Stimulated activated naive CD4-positive, alpha-beta T cell treated with Interleukin-2 at 50 U/mL for 16 hours (primary cell): ENCODE data around the gene ETF1.
"Not testable (repeated sequence)": the region's sequence is repeated elsewhere in the genome, so short reads cannot be mapped to it uniquely, and the experiment has no call there.

ENCODE experiments used
- DNase-seq: peaks from one replicate; lab custom pipeline; 2025; lab: John Stamatoyannopoulos, UW

ETF1 gene

DNA sequence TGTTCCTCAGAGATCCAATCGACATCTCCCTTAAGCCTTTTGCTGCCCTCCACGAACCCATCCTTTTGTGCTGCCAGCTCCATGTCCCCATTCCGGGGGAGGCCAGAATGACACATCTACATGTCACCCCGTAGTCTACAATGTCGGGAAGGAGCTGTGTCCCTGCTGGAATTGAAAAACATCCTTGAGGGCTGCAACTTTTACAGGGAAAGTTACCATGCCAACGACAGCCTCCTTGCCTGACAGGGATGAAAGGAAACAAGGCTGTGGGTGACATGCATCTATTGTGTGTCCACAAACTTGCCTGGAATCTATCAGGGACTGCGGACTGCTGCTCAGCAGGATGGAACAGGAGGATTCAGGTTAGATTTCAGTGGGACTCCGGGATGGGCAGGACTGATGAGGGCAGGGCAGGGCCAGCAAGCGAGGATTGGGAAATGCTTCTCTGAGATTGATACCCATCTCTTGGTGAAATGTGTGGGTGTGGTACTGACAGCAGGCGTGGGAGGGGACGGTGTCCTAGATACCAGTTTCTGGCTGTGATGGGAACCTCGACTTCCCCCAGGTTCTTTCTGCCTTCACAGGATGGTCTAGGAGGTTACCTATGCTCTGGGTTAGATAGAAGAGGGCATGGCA is 52.3 kb downstream of the ETF1 start:
- no peak for DNase-seq

GRCh38 chr5:138489683-138490061 is 53.4 kb downstream of the ETF1 start:
- DNase-seq: no peak

- no peak for DNase-seq
Observed at GRCh38 chr5:138488481-138488945, 54.5 kb downstream of the ETF1 start.

- DNase-seq: no peak
Observed at GRCh38 chr5:138482638-138483037, 60.4 kb downstream of the ETF1 start.

GRCh38 chr5:138476918-138477317 is 66.1 kb downstream of the ETF1 start:
- no peak for DNase-seq

DNA sequence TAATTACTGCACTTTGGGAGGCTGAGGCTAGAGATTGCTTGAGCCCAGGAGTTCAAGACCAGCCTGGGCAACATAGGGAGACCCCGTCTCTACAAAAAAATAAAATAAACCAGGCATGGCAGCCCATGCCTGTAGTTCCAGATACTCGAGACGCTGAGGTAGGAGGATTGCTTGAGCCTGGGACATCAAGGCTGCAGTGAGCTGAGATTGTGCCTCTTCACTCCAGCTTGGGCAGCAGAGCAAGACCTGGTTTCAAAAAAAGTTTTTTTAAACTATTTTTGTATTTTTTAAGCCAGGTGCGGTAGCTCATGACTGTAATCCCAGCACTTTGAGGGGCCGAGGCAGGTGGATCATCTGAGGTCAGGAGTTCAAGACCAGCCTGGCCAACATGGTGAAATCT is 69.9 kb downstream of the ETF1 start:
- not testable (repeated sequence) for DNase-seq

DNA sequence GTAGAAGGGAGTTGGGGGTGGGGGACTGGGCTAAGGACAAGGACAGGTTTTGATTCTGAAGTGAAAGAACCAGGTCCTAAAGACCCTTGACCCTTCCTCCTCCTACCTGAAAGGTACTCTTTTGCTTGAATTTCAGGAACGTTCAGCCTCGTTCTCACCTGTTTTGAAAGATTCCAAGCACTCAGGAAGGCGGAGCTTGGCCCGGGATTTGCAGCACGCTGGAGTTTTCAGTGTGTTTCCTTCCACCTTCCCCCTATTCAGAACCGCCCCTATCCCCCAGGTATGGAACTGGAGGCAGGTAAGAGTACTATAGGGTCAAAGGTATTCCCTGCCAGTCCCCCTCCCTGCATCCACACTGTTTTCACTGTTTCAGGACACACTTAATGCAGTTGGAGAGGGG is 70.7 kb downstream of the ETF1 start:
- DNase-seq: no peak

GRCh38 chr5:138471052-138471361 is 72.0 kb downstream of the ETF1 start:
- DNase-seq: no peak

- no peak for DNase-seq
Observed at GRCh38 chr5:138470322-138471051, 72.5 kb downstream of the ETF1 start.

- DNase-seq: no peak
Observed at GRCh38 chr5:138469540-138470321, 73.3 kb downstream of the ETF1 start.

GRCh38 chr5:138468966-138469539 is 74.0 kb downstream of the ETF1 start:
- no peak for DNase-seq

- no peak for DNase-seq
Observed at GRCh38 chr5:138468133-138468965, 74.7 kb downstream of the ETF1 start.

GRCh38 chr5:138467711-138468132 is 75.3 kb downstream of the ETF1 start:
- DNase-seq: no peak

DNA sequence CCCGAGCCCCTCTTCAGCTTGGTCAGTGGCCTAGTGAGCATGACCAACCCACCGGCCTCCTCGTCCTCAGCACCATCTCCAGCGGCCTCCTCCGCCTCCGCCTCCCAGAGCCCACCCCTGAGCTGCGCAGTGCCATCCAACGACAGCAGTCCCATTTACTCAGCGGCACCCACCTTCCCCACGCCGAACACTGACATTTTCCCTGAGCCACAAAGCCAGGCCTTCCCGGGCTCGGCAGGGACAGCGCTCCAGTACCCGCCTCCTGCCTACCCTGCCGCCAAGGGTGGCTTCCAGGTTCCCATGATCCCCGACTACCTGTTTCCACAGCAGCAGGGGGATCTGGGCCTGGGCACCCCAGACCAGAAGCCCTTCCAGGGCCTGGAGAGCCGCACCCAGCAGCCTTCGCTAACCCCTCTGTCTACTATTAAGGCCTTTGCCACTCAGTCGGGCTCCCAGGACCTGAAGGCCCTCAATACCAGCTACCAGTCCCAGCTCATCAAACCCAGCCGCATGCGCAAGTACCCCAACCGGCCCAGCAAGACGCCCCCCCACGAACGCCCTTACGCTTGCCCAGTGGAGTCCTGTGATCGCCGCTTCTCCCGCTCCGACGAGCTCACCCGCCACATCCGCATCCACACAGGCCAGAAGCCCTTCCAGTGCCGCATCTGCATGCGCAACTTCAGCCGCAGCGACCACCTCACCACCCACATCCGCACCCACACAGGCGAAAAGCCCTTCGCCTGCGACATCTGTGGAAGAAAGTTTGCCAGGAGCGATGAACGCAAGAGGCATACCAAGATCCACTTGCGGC is 75.9 kb downstream of the ETF1 start:
- no peak for DNase-seq

DNA sequence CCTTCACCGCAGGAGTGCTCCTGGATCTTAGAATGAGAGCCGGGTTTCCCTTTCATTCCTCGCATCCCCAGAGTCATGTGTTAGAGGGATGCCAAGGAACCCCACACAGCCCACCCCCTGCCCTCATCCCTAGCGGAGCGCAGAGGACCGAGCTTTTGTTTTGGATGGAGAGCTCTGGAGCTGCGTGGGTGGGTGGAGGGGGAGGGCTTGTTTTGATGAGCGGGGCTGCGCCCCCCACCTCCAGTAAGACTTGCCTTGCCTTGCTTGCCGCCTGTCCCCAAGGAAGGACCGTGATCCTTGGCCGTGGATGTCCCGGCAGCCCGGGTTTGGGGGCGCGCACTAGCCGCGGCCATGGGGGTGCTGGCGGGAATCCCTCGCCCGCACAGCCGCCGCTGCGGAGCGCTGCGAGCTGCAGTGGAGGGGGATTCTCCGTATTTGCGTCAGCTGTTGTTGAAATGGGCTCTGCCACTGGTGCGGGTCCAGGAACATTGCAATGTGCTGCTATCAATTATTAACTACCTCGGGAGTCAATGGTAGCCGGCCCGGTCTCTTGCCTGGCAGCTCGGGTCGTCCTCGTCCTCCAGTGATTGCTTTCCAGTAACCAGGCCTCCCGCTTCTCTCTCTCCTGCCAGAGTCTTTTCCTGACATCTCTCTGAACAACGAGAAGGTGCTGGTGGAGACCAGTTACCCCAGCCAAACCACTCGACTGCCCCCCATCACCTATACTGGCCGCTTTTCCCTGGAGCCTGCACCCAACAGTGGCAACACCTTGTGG is 76.7 kb downstream of the ETF1 start:
- peak; percentile 41 for DNase-seq

DNA sequence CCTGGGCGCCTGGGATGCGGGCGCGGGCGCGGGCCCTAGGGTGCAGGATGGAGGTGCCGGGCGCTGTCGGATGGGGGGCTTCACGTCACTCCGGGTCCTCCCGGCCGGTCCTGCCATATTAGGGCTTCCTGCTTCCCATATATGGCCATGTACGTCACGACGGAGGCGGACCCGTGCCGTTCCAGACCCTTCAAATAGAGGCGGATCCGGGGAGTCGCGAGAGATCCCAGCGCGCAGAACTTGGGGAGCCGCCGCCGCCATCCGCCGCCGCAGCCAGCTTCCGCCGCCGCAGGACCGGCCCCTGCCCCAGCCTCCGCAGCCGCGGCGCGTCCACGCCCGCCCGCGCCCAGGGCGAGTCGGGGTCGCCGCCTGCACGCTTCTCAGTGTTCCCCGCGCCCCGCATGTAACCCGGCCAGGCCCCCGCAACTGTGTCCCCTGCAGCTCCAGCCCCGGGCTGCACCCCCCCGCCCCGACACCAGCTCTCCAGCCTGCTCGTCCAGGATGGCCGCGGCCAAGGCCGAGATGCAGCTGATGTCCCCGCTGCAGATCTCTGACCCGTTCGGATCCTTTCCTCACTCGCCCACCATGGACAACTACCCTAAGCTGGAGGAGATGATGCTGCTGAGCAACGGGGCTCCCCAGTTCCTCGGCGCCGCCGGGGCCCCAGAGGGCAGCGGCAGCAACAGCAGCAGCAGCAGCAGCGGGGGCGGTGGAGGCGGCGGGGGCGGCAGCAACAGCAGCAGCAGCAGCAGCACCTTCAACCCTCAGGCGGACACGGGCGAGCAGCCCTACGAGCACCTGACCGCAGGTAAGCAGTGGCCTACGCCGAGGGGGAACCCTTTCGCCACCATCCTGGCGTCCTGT is 77.5 kb downstream of the ETF1 start, which contains the start of gene EGR1:
Gene EGR1, plus strand, starts transcription at position 219 of the 864 bp plus-strand sequence. Its CDS starts 283 bp downstream, at position 502.
- peak; percentile 89 for DNase-seq

GRCh38 chr5:138464388-138465260 is 78.4 kb downstream of the ETF1 start:
- DNase-seq: peak; percentile 98

DNA sequence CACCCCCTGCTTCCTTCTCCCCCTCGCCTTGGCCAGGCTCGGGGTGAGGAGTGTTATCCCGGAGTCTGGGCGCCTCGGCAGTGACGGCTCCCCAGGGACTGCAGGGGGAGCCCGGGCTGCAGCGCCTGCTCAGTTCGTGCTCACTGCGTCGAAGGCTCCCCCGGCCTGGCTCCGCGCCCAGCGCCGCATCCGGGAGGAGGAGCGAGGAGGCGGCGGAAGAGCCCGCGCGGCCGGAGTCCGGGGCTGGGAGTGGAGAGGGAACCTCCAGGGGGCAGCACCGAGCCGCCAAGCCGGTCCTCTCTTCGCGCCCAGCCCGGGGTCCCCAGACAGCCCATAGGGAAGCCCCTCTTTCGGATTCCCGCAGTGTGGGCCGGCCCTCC is 79.0 kb downstream of the ETF1 start:
- DNase-seq: peak; percentile 90
